Thyroid gland (tissue), 4 donors: ENCODE data around the gene PKN1. TPM values are rescaled to one million over a fixed set of nuclear protein-coding genes. Genes with fewer than 3 reads are reported as not detected.

Experiments
- DNase-seq, 2 donors: peaks; one replicate each; pipeline ENCODE4 v3.0.0-alpha.2; 2019
- H3K27ac ChIP-seq, 3 donors: fragments of 200-600 bp; sonication (generic); 1 replicate in 2 of 3; 2 replicates in 1 of 3; pipeline ENCODE4 v1.5.1; 2016 to 2019; ENCODE audit warnings: mild to moderate bottlenecking in 1 of 3, moderate library complexity in 1 of 3
- H3K27me3 ChIP-seq: fragments of 200-600 bp; sonication (generic); one replicate; pipeline ENCODE4 v1.5.1; 2019
- H3K36me3 ChIP-seq, 2 donors: fragments of 200-600 bp; sonication (generic); one replicate each; pipeline ENCODE4 v1.5.1; 2016 to 2019
- H3K4me1 ChIP-seq, 2 donors: fragments of 200-600 bp; sonication (generic); one replicate each; pipeline ENCODE4 v1.5.1; 2017 to 2019
- H3K4me3 ChIP-seq, 3 donors: fragments of 200-600 bp; sonication (generic); replicated peaks in 1 of 3; 1 replicate in 2 of 3; 2 replicates in 1 of 3; pipeline ENCODE4 v1.5.1; 2016; ENCODE audit warnings: mild to moderate bottlenecking in 1 of 3
- H3K9me3 ChIP-seq: fragments of 200-600 bp; sonication (generic); one replicate; pipeline ENCODE4 v1.5.1; 2017
- POLR2A ChIP-seq, 2 donors: fragments of 450-650 bp; IDR thresholded peaks; one replicate each; pipeline ENCODE4 v1.6.1; 2017; ENCODE audit warnings: antibody characterized with exemption in 2 of 2, mild to moderate bottlenecking in 2 of 2, moderate library complexity in 1 of 2
- WGBS, 2 donors: methylation state at CpG; one replicate each; pipeline ENCODE4 v1.1.5; 2017; 5-methylcytosine and 5-hydroxymethylcytosine counted together
- intact Hi-C: fragments of 100-400 bp; cut with DNase I; formaldehyde crosslinking; loops from one replicate; pipeline ENCODE4 v1.15.1; 2023
- total RNA-seq, 4 donors: library from RNA; depleted of rRNA; stranded (reverse); fragments of >200 nt; gene quantifications; one replicate each; pipeline ENCODE4 v1.2.3, GENCODE V29; 2016
- TF ChIP-seq, protein P1 (sequence below), 6 experiments: fragments of 200-600 bp in 3 of 6; fragments of 450-650 bp in 3 of 6; sonication (generic) in 3 of 6; IDR thresholded peaks; one replicate each; pipeline ENCODE4 v1.5.1; 2016 to 2019; ENCODE audit warnings: antibody characterized with exemption in 6 of 6, mild to moderate bottlenecking in 2 of 6, inconsistent platforms in 1 of 6, moderate library complexity in 1 of 6

Gene PKN1
- total RNA-seq, 4 donors from 2014 or later = 66.5 to 79.8 (median 74.2) TPM

DNA sequence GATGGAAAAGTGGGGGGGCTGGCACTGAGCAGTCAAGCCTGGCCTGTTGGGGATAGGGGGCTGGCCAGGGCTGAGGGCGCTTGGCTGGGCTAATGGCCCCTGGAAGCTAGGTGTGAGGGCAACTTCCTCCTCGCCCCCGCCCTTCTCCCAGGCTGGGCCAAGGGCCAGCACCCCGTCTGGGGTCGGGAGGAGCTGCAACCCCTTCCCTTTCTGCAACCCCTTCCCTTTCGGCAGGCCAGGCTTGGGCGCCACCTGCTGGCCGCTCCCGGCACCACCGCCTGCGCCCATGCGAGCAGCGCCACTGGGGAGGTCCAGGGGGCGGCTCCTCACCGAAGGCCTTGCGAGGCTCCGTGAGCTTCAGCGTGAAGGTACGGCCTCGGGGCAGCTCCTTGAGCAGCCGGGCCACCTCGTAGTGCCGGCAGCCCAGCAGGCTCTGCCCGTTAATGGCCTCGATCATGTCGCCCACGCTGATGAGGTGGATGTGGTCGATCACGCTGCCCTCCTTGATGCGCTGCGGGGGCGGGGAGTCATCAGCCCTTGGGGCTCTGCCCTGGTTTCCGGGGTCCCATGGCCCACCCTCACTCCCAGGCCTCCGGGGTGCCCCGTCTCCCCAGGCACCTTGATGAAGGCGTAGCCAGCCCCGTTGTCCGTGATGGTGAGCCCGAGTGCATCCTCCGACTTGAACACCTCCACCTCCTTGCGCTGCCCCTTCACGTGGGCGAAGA is 47.0 kb downstream of the PKN1 start:
- 66 to 86% methylated on average over 14 to 18 of the region's 43 CpGs for WGBS, 2 donors
- H3K36me3 ChIP-seq = peaks cover 31 to 34% of the 10 kb centered on the region in 2 donors
- H3K27me3 ChIP-seq = no peaks in the 10 kb centered on the region
- no peaks in the 10 kb centered on the region for H3K9me3 ChIP-seq
- peaks cover 0 to 8% of the 10 kb centered on the region in 2 donors for H3K4me1 ChIP-seq
- intact Hi-C loops = no loop called here
- no peak overlapping the region for H3K27ac ChIP-seq
- TF ChIP-seq POLR2A (IDR thresholded peaks at IDR 0.05) = no peak
- TF ChIP-seq, protein P1, sequence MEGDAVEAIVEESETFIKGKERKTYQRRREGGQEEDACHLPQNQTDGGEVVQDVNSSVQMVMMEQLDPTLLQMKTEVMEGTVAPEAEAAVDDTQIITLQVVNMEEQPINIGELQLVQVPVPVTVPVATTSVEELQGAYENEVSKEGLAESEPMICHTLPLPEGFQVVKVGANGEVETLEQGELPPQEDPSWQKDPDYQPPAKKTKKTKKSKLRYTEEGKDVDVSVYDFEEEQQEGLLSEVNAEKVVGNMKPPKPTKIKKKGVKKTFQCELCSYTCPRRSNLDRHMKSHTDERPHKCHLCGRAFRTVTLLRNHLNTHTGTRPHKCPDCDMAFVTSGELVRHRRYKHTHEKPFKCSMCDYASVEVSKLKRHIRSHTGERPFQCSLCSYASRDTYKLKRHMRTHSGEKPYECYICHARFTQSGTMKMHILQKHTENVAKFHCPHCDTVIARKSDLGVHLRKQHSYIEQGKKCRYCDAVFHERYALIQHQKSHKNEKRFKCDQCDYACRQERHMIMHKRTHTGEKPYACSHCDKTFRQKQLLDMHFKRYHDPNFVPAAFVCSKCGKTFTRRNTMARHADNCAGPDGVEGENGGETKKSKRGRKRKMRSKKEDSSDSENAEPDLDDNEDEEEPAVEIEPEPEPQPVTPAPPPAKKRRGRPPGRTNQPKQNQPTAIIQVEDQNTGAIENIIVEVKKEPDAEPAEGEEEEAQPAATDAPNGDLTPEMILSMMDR (IDR thresholded peaks at IDR 0.05) = peak in 5 of 6 experiments; percentile 22 to 64 (median 43)
- H3K4me3 ChIP-seq = no peak overlapping the region
- no peak for DNase-seq

DNA sequence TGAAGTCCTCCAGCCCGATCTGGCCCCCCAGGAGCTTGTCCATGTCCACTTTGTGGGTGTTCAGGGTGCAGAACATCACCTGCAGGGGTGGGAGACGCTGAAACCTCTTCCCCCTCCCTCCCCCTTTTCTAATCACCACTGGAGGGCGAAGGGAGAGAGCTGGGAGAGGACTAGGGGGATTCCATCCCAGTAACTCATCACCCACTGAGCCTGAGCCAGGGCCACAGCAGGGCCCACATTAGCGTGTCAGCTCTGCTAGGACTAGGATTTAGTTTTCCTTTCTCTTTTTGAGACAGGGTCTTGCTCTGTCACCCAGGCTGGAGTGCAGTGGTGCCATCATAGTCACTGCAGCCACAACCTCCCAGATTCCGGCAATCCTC is 47.6 kb downstream of the PKN1 start:
- Histone ChIP-seq H3K4me1 (peaks cover 0 to 3% of the 10 kb centered on the region in 2 donors), H3K9me3 (no peaks in the 10 kb centered on the region), H3K27me3 (no peaks in the 10 kb centered on the region), H3K27ac (no peak overlapping the region), H3K36me3 (peaks cover 31 to 34% of the 10 kb centered on the region in 2 donors), H3K4me3 (no peak overlapping the region)
- DNase-seq = no peak
- WGBS, 2 donors = 92 to 97% methylated on average over 3 to 5 of the region's 5 CpGs
- intact Hi-C loops = no loop called here
- TF ChIP-seq POLR2A (IDR thresholded peaks at IDR 0.05) = no peak
- TF ChIP-seq, protein P1 (IDR thresholded peaks at IDR 0.05) = no peak

DNA sequence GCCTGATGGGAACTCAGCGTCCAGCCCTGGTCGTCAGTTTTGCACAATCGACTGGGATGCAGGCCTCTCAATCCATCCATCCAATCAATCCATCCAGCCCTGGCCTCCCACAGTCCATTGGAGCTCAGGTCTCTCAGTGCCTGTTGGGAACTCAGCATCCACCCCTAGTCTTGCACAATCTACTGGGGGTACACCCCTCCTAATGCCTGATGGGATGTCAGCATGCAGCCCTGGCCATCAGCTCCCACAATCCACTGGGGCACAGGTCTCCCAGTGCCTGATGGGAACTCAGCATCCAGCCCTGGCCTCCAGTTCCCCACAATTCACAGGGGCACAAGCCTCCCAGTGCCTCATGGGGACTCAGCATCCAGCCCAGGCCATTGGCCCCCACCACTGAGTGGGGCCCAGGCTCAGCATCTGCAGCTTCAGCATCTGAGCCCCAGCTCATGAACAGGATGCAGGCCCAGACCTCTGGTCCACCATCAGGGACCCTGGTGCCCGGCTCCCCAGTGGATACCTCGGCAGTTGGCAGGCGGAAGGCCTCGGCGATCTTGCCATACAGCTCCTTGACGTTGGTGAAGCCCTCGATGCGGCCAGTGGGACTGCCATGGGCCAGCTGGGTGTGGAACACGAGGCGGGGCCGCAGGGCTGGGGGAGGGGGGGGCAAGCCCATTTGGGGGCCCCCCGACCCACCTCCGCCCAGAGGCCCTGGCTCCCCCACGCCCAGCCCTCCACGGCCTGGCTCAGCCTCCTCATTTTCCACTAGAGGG is 49.3 kb downstream of the PKN1 start:
- Histone ChIP-seq H3K4me1 (no peaks in the 10 kb centered on the region), H3K27me3 (no peaks in the 10 kb centered on the region), H3K4me3 (no peak overlapping the region), H3K9me3 (no peaks in the 10 kb centered on the region), H3K27ac (no peak overlapping the region), H3K36me3 (peaks cover 31 to 34% of the 10 kb centered on the region in 2 donors)
- no peak for DNase-seq
- intact Hi-C loops = no loop called here
- TF ChIP-seq, protein P1 (IDR thresholded peaks at IDR 0.05) = no peak
- no peak for TF ChIP-seq POLR2A (IDR thresholded peaks at IDR 0.05)
- WGBS, 2 donors = 90% methylated on average over 13 to 15 of the region's 18 CpGs

DNA sequence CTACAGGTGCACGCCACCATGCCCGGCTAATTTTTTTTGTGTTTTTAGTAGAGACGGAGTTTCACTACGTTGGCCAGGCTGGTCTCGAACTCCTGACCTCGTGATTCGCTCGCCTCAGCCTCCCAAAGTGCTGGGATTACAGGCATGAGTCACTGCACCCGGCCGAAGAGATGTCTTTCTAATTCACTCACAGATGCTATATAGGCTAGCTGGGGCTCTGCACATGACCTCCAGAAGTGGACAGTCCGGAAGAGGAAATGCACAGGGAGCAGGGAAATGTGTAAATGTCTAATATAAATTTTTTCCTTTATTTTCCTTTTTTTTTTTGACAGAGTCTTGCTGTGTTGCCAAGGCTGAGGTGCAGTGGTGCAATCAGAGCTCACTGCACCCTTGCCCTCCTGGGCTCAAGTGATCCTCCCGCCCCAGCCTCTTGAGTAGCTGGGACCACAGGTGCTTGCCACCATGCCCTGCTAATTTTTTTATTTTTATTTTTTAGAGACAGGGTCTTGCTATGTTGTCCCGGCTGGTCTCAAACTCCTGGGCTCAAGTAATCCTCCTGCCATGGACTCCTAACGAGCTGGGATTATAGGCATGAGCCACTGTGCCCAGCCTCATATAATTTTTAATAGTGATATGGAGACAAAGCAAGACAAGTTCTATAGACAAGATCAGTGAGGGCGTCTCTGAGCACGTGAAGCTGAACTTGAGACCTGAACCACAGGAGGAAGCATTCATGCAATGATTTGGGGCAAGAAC is 54.4 kb downstream of the PKN1 start:
- intact Hi-C loops = no loop called here
- Histone ChIP-seq H3K27ac (no peak overlapping the region), H3K9me3 (no peaks in the 10 kb centered on the region), H3K36me3 (peaks cover 4 to 12% of the 10 kb centered on the region in 2 donors), H3K4me1 (no peaks in the 10 kb centered on the region), H3K4me3 (no peak overlapping the region), H3K27me3 (no peaks in the 10 kb centered on the region)
- DNase-seq = no peak
- TF ChIP-seq, protein P1 (IDR thresholded peaks at IDR 0.05) = no peak
- TF ChIP-seq POLR2A (IDR thresholded peaks at IDR 0.05) = no peak
- WGBS, 2 donors = 95 to 96% methylated on average over 16 of the region's 16 CpGs
